Fibroblast of pulmonary artery (primary cell): ENCODE measurements around the gene NPHP1.
"Not testable (repeated sequence)": the region's sequence is repeated elsewhere in the genome, so short reads cannot be mapped to it uniquely, and the experiment has no call there.

ENCODE experiments used
- DNase-seq: peaks from one replicate; pipeline ENCODE4 v3.0.0-alpha.2; 2010; ENCODE audit warnings: low read depth
- H3K4me3 ChIP-seq: replicated peaks from 2 replicates; pipeline ENCODE4 v1.5.1; 2011; ENCODE audit warnings: low read depth, mild to moderate bottlenecking, control low read depth, low read length, moderate library complexity
- CTCF ChIP-seq: IDR thresholded peaks from 2 replicates; pipeline ENCODE4 v1.5.1; 2011; ENCODE audit warnings: mild to moderate bottlenecking, control low read depth, low read length, inconsistent platforms; ENCODE audit errors: missing control alignments

The NPHP1 gene

GRCh38 chr2:110114831-110115255 lies 90.0 kb downstream of the NPHP1 start:
- no peak for TF ChIP-seq CTCF
- no peak for DNase-seq
- no peak overlapping the region for H3K4me3 ChIP-seq

- no peak overlapping the region for H3K4me3 ChIP-seq
- TF ChIP-seq CTCF = peak; percentile 18
- DNase-seq = no peak
These were observed 90.7 kb downstream of the NPHP1 start for GRCh38 chr2:110113961-110114591.

GRCh38 chr2:110108291-110108690 lies 96.5 kb downstream of the NPHP1 start:
- DNase-seq, H3K4me3 ChIP-seq: not testable (repeated sequence)

GRCh38 chr2:110107092-110108079 lies 97.4 kb downstream of the NPHP1 start:
- no peak for TF ChIP-seq CTCF
- no peak for DNase-seq
- H3K4me3 ChIP-seq = no peak overlapping the region

GRCh38 chr2:110106642-110107041 lies 98.2 kb downstream of the NPHP1 start:
- H3K4me3 ChIP-seq = no peak overlapping the region
- peak; percentile 75 for DNase-seq
- TF ChIP-seq CTCF = no peak

GRCh38 chr2:110105608-110106467 lies 99.0 kb downstream of the NPHP1 start:
- peak; percentile 40 for DNase-seq
- no peak overlapping the region for H3K4me3 ChIP-seq

More at GRCh38 chr2:110105608-110106467, 99.0 kb downstream of the NPHP1 start:
- TF ChIP-seq CTCF = no peak
